Skeletal muscle tissue (tissue), 4 donors: ENCODE results near the gene RSPO3. TPM values are rescaled to one million over a fixed set of nuclear protein-coding genes. Genes with fewer than 3 reads are reported as not detected.

Experiments
- H3K27ac ChIP-seq: one replicate; pipeline ENCODE4 v1.7.0; 2013; ENCODE audit warnings: mild to moderate bottlenecking, low read depth, low read length, inconsistent platforms
- H3K27me3 ChIP-seq, 3 donors: one replicate each; pipeline ENCODE4 v1.7.0; 2013; ENCODE audit warnings: low read length in 3 of 3; ENCODE audit not compliant: control insufficient read depth in 3 of 3, insufficient read depth in 3 of 3
- H3K36me3 ChIP-seq, 3 donors: one replicate each; pipeline ENCODE4 v1.7.0; 2013; ENCODE audit warnings: low read length in 3 of 3; ENCODE audit not compliant: control insufficient read depth in 3 of 3, insufficient read depth in 3 of 3
- H3K4me1 ChIP-seq, 3 donors: one replicate each; pipeline ENCODE4 v1.7.0; 2013; ENCODE audit warnings: low read length in 3 of 3, mild to moderate bottlenecking in 3 of 3; ENCODE audit not compliant: control insufficient read depth in 3 of 3, insufficient read depth in 3 of 3
- H3K4me3 ChIP-seq, 3 donors: one replicate each; pipeline ENCODE4 v1.7.0; 2013; ENCODE audit warnings: low read length in 3 of 3
- H3K9ac ChIP-seq, 3 donors: one replicate each; pipeline ENCODE4 v1.7.0; 2013; ENCODE audit warnings: low read length in 3 of 3, mild to moderate bottlenecking in 3 of 3, moderate library complexity in 2 of 3, low read depth in 1 of 3
- H3K9me3 ChIP-seq, 3 donors: one replicate each; pipeline ENCODE4 v1.7.0; 2013; ENCODE audit warnings: low read length in 3 of 3; ENCODE audit not compliant: control insufficient read depth in 3 of 3
- total RNA-seq: library from RNA; depleted of rRNA; stranded (reverse); fragments of >200 nt; gene quantifications from one replicate; pipeline ENCODE4 v1.2.3, GENCODE V29; 2014
- donor health status: Osteomylitis.

Gene RSPO3
- total RNA-seq, 1 donor from 2014 or later, result 6.3 TPM

DNA sequence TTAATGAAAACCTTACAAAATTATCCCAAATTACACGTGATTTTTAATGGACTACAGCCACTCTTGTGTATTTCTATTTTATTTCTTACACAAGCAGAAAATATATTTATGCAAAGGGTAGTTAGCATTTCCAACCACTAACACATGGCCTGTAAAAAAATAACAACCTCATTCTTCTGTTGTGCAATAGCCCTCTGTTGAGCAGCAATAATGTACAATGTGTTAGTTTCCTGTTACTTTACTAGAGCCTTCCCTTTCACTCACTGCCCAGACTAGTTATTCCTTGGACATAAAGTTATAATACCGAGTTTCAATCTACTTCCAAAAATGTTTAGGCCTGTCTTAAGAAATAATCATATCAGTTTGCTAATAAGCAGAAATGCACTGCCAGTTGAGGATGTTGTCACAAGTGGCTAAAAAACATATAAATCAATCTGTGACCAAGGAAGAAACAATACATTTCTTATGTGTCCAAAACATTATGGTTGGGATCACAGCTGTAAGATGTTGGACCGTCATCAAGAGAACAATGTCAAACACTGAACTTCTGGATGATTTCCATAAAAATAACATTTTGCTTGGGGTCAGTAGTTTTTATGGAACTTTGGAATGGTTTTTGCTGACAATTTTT, 74.6 kb downstream of the RSPO3 start:
- H3K27ac ChIP-seq, result peak overlapping the region; percentile 78
- H3K4me3 ChIP-seq, result no peak overlapping the region

DNA sequence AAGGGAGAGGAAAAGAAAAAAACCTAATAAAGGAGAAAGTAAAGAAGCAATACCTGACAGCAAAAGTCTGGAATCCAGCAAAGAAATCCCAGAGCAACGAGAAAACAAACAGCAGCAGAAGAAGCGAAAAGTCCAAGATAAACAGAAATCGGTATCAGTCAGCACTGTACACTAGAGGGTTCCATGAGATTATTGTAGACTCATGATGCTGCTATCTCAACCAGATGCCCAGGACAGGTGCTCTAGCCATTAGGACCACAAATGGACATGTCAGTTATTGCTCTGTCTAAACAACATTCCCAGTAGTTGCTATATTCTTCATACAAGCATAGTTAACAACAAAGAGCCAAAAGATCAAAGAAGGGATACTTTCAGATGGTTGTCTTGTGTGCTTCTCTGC, 77.4 kb downstream of the RSPO3 start:
- Histone ChIP-seq H3K9me3 (no peaks in the 10 kb centered on the region), H3K36me3 (peaks cover 0 to 3% (median 0%) of the 10 kb centered on the region in 3 donors), H3K27ac (no peak overlapping the region), H3K4me1 (peaks cover 12 to 16% (median 15%) of the 10 kb centered on the region in 3 donors), H3K27me3 (no peaks in the 10 kb centered on the region), H3K4me3 (no peak overlapping the region), H3K9ac (no peak overlapping the region)

More for the DNA sequence above, 74.6 kb downstream of the RSPO3 start:
- Histone ChIP-seq H3K9me3 (no peaks in the 10 kb centered on the region), H3K4me1 (peaks cover 15 to 20% (median 19%) of the 10 kb centered on the region in 3 donors), H3K27me3 (no peaks in the 10 kb centered on the region), H3K36me3 (peaks cover 0 to 3% (median 0%) of the 10 kb centered on the region in 3 donors), H3K9ac (no peak overlapping the region)

- H3K4me3 ChIP-seq, result no peak overlapping the region
- no peak overlapping the region for H3K9ac ChIP-seq
- H3K36me3 ChIP-seq, result peaks cover 0 to 3% (median 0%) of the 10 kb centered on the region in 3 donors
- no peaks in the 10 kb centered on the region for H3K9me3 ChIP-seq
- H3K27ac ChIP-seq, result no peak overlapping the region
- no peaks in the 10 kb centered on the region for H3K27me3 ChIP-seq
- no peaks in the 10 kb centered on the region for H3K4me1 ChIP-seq
These were observed 80.1 kb downstream of the RSPO3 start for GRCh38 chr6:127198549-127198948.

DNA sequence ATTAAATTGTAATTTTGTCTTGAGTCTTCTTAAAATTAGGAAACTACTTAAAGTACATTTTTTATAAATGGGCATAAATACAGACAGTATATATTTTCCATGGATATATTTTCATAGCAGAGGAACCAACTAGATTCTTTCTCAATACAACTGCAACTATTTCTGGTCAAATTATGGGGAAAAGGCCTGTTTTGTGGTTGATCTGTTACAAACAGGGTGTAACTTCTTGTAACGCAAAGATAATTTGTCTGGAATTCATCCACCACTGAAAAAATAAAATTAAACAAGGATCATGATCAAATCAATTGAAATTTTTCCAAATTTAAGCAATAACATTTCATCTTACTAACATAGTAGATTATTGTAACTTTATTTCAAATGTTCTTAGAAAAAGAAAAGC, 81.0 kb downstream of the RSPO3 start:
- no peaks in the 10 kb centered on the region for H3K27me3 ChIP-seq
- no peak overlapping the region for H3K9ac ChIP-seq
- H3K27ac ChIP-seq, result no peak overlapping the region
- no peak overlapping the region for H3K4me3 ChIP-seq
- H3K36me3 ChIP-seq, result peaks cover 0 to 3% (median 0%) of the 10 kb centered on the region in 3 donors
- no peaks in the 10 kb centered on the region for H3K4me1 ChIP-seq
- H3K9me3 ChIP-seq, result no peaks in the 10 kb centered on the region

DNA sequence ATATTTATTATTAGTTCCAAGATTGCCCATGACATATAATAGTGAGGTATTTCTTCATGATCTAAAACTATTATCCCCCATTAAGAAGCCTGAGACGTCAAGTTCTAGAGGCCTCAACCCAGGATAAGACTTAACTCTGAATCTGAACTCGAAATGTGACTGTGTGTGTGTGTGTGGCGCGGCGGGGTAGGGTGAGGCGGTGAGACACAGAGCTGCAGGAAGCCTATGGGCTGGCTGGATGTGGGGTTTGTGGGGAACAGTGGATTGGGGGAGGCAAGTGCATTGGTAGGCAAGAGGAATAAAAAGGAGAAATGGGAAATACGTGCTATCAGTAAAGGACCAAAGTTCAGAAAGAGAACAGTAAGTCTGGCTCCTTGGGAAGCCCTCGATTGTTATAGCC, 81.6 kb downstream of the RSPO3 start:
- no peak overlapping the region for H3K9ac ChIP-seq
- H3K27ac ChIP-seq, result no peak overlapping the region
- H3K9me3 ChIP-seq, result no peaks in the 10 kb centered on the region
- no peak overlapping the region for H3K4me3 ChIP-seq
- H3K4me1 ChIP-seq, result no peaks in the 10 kb centered on the region
- peaks cover 0 to 3% (median 0%) of the 10 kb centered on the region in 3 donors for H3K36me3 ChIP-seq
- no peaks in the 10 kb centered on the region for H3K27me3 ChIP-seq

- Histone ChIP-seq H3K4me1 (no peaks in the 10 kb centered on the region), H3K36me3 (peaks cover 0 to 3% (median 0%) of the 10 kb centered on the region in 3 donors), H3K9ac (no peak overlapping the region), H3K4me3 (no peak overlapping the region), H3K27ac (no peak overlapping the region), H3K9me3 (no peaks in the 10 kb centered on the region), H3K27me3 (no peaks in the 10 kb centered on the region)
These were observed 82.8 kb downstream of the RSPO3 start for GRCh38 chr6:127201321-127201720.

GRCh38 chr6:127202676-127203075, 84.2 kb downstream of the RSPO3 start:
- H3K4me1 ChIP-seq, result peaks cover 0 to 3% (median 2%) of the 10 kb centered on the region in 3 donors
- no peak overlapping the region for H3K4me3 ChIP-seq
- no peak overlapping the region for H3K27ac ChIP-seq
- H3K9ac ChIP-seq, result no peak overlapping the region
- no peaks in the 10 kb centered on the region for H3K27me3 ChIP-seq
- no peaks in the 10 kb centered on the region for H3K36me3 ChIP-seq
- no peaks in the 10 kb centered on the region for H3K9me3 ChIP-seq

DNA sequence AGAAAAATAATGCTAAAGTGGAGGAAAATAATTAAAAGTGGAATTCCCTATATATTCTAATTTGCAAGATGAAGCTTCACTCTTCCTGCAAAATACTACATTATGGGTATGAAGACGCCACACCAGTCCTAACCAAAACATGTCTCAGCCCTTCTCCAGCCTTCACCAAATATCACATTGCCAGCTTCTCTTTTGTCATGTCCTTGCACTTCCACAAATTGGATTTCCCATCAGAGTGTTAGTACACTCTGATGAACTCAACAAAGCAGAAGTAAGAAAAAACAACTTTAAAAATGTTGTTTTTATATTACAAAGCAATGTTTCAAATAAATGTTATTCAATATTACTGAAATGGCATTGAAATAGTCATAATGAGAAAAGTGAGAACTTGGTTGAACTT, 85.8 kb downstream of the RSPO3 start:
- no peak overlapping the region for H3K4me3 ChIP-seq
- H3K4me1 ChIP-seq, result peaks cover 0 to 4% (median 2%) of the 10 kb centered on the region in 3 donors
- no peaks in the 10 kb centered on the region for H3K36me3 ChIP-seq
- H3K9me3 ChIP-seq, result no peaks in the 10 kb centered on the region
- H3K9ac ChIP-seq, result no peak overlapping the region
- H3K27me3 ChIP-seq, result no peaks in the 10 kb centered on the region
- no peak overlapping the region for H3K27ac ChIP-seq

DNA sequence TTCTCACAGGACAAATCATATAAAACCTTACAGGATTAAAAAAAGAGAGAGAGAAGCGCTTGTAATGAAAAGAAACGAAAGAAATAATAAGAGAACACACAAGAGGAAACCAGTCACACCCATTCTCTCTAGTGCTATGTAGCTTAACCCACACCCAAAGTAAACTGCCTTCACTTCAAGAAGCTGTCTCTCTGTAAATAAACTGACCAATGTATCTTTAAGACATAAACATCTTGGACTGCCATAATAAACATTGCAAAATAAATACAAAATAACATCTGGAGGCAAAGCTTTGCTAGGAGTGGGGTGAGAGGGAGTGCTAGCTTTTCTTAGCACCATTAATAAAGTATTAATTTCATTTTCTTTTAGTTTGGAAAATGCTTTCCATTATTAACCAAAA, 86.6 kb downstream of the RSPO3 start:
- H3K27ac ChIP-seq, result no peak overlapping the region
- no peaks in the 10 kb centered on the region for H3K36me3 ChIP-seq
- peaks cover 0 to 4% (median 2%) of the 10 kb centered on the region in 3 donors for H3K4me1 ChIP-seq
- no peaks in the 10 kb centered on the region for H3K27me3 ChIP-seq
- H3K9ac ChIP-seq, result no peak overlapping the region
- no peaks in the 10 kb centered on the region for H3K9me3 ChIP-seq
- no peak overlapping the region for H3K4me3 ChIP-seq

DNA sequence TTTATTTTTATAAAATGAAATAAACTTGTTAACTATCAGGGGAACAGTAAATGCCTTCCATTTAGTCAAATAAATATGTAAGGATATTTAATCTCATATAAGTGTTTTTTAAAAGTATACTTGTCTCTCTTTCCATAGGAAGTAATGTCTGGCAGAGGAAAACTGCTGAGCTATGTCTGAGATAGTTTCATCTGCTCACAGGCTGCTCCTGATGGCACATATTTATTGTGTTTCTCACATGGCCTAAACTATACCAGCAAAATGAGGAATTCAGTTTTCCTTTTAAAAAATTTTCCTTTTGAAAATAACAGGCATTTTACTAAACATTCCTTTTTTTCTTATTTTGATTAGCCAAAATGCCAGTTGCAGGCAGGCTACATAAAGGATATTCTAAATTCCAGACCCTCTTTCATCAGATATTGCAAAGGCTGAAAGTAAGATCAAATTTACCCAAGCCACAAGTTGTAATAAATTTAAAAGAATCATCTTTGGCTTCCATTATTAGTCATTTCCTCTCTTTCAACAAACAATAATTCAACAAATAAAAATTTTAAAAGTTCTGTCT, 88.1 kb downstream of the RSPO3 start:
- Histone ChIP-seq H3K4me1 (peaks cover 0 to 4% (median 2%) of the 10 kb centered on the region in 3 donors), H3K27ac (no peak overlapping the region), H3K9me3 (no peaks in the 10 kb centered on the region), H3K27me3 (no peaks in the 10 kb centered on the region), H3K36me3 (no peaks in the 10 kb centered on the region), H3K4me3 (no peak overlapping the region), H3K9ac (no peak overlapping the region)
